ENCODE measurements around the gene VEGFB. TPM values are rescaled to one million over a fixed set of nuclear protein-coding genes. Genes with fewer than 3 reads are reported as not detected.

Gene VEGFB
- total and polyA plus RNA-seq, 2 donors (not counting 3 experiments of a cell fraction or from before 2014, with no cell fraction given) = 19.3 to 98.1 TPM

DNA sequence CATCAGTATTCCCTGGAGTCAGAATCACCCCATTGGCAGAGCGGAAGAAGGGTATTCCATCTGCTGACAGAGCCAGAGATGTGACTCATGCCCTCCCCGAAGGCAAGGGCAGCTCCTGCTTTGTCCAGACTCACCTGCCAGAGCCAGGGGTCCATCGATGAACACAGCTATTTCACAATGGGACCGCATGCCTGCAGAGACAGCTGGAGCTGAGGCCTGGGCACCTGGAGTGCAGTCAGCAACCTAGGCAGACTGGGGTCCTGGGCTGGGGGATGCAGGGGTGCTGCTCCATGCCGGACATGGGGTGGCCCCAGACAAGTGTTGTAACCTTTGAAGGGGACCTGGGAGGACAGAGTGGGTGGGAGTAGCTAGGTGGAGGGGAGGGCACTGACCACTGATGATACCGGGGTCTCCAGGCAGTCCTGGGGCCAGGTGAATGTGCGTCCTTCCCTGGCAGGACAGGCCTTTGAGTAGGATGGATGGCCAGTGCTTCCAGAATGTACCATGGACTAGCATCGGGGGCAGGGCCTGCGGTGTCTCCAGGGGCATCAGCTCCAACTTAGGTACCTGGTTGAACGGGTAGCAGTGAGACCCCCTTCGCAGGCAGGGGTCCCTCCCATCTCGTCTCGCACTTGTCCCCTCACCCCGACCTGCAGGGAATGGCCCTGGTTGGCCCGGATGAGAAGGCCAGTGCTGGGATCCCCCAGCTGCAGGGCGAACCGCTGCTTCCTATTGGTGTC, 10.1 kb upstream of the VEGFB start:
- DNase-seq (ENCODE audit: low read depth, low spot score) (no peak), FAIRE-seq (no peak)
- Histone ChIP-seq H3K9me1 (replicated peaks; ENCODE audit: control insufficient read depth, extremely low read depth, insufficient read depth, low read length) (no peaks in the 10 kb centered on the region), H3K9ac (replicated peaks; ENCODE audit: extremely low read depth, insufficient read depth, low read length) (no peak overlapping the region), H2AFZ (ENCODE audit: low read depth, low read length) (no peak overlapping the region), H3K27ac (ENCODE audit: insufficient read depth, low read depth, low read length) (no peak overlapping the region), H4K20me1 (replicated peaks; ENCODE audit: control insufficient read depth, extremely low read depth, insufficient read depth, low read length) (no peaks in the 10 kb centered on the region), H3K36me3 (ENCODE audit: control insufficient read depth in 2 of 2, extremely low read depth in 1 of 2, insufficient read depth in 2 of 2, low read length in 2 of 2) (peaks cover 0 to 6% of the 10 kb centered on the region in 2 experiments), H3K4me2 (ENCODE audit: insufficient read depth, low read length) (no peak overlapping the region), H3K27me3 (ENCODE audit: control insufficient read depth in 2 of 2, insufficient read depth in 2 of 2, low read length in 2 of 2) (no peaks in the 10 kb centered on the region), H3K9me3 (replicated peaks; ENCODE audit: control insufficient read depth, insufficient read depth, low read length) (no peaks in the 10 kb centered on the region), H3K4me3 (replicated peaks in 1 of 3; ENCODE audit: insufficient read depth in 1 of 3, low read depth in 1 of 3, low read length in 3 of 3) (no peak overlapping the region), H3K4me1 (ENCODE audit: control insufficient read depth, extremely low read depth, insufficient read depth, low read length) (peaks cover 13% of the 10 kb centered on the region), H3K79me2 (ENCODE audit: control insufficient read depth, insufficient read depth, low read length) (peaks cover 8% of the 10 kb centered on the region)
- BruUV-seq (replicated peaks) = no TSS peak
- dilution Hi-C loops (cut with MboI; ENCODE audit: extremely low pct_ligation_motif_present, low sequenced_read_pairs) (no loop called here), intact Hi-C loops (cut with micrococcal nuclease) (no loop called here)
- POLR2A ChIA-PET = no interaction called here
- TF ChIP-seq POLR2AphosphoS5 (IDR thresholded peaks at IDR 0.05; ENCODE audit: insufficient read depth, low read depth, low read length) (peak; percentile 11), GATA2 (IDR thresholded peaks at IDR 0.05; ENCODE audit: insufficient read depth, insufficient read length, low read depth, low read length) (no peak), MYC (IDR thresholded peaks at IDR 0.05; ENCODE audit: low read depth, low read length) (no peak), FOS (IDR thresholded peaks at IDR 0.05; ENCODE audit: borderline replicate concordance, insufficient read depth, low read length) (no peak), POLR2A (IDR thresholded peaks at IDR 0.05; ENCODE audit: low read depth, low read length) (peak; percentile 53), JUN (IDR thresholded peaks at IDR 0.05; ENCODE audit: borderline replicate concordance, insufficient read depth, insufficient read length, low read depth) (no peak), MAX (IDR thresholded peaks at IDR 0.05; ENCODE audit: insufficient read depth, insufficient read length) (no peak), EZH2 (IDR thresholded peaks at IDR 0.05; ENCODE audit: borderline replicate concordance, low read depth, low read length, severe bottlenecking) (no peak)
- TF ChIP-seq, protein P1, sequence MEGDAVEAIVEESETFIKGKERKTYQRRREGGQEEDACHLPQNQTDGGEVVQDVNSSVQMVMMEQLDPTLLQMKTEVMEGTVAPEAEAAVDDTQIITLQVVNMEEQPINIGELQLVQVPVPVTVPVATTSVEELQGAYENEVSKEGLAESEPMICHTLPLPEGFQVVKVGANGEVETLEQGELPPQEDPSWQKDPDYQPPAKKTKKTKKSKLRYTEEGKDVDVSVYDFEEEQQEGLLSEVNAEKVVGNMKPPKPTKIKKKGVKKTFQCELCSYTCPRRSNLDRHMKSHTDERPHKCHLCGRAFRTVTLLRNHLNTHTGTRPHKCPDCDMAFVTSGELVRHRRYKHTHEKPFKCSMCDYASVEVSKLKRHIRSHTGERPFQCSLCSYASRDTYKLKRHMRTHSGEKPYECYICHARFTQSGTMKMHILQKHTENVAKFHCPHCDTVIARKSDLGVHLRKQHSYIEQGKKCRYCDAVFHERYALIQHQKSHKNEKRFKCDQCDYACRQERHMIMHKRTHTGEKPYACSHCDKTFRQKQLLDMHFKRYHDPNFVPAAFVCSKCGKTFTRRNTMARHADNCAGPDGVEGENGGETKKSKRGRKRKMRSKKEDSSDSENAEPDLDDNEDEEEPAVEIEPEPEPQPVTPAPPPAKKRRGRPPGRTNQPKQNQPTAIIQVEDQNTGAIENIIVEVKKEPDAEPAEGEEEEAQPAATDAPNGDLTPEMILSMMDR (IDR thresholded peaks at IDR 0.05; ENCODE audit: extremely low read depth in 1 of 2, insufficient read depth in 1 of 2, low read depth in 1 of 2, low read length in 2 of 2) = no peak
- CTCF ChIA-PET = interaction anchor here (0.9 to 3.2 kb wide), 6 partner anchors 17 to 80 kb away, joined by 3 to 35 read pairs (median 4); partner anchors contain the start of gene FERMT3
